Stimulated activated CD4-positive, alpha-beta T cell treated with anti-CD3 and anti-CD28 coated beads, Interleukin-4, amount 100 ng/mL, for 4 hours (primary cell): ENCODE data around the gene LIPI.
"Not testable (repeated sequence)": the region's sequence is repeated elsewhere in the genome, so short reads cannot be mapped to it uniquely, and the experiment has no call there.

Source experiments
- DNase-seq, 2 experiments: peaks; one replicate each; pipeline ENCODE4 v3.0.0-alpha.2; 2020

The LIPI gene

GRCh38 chr21:14210738-14211137 lies at the start of gene LIPI:
Gene LIPI (minus strand): TSS chr21:14210955. CDS start chr21:14210845, 110 bp downstream.
- no peak for DNase-seq

GRCh38 chr21:14260174-14260764 lies 49.5 kb upstream of the LIPI start:
- no peak for DNase-seq

- no peak for DNase-seq
Observed at GRCh38 chr21:14259747-14260146, 49.0 kb upstream of the LIPI start.

DNA sequence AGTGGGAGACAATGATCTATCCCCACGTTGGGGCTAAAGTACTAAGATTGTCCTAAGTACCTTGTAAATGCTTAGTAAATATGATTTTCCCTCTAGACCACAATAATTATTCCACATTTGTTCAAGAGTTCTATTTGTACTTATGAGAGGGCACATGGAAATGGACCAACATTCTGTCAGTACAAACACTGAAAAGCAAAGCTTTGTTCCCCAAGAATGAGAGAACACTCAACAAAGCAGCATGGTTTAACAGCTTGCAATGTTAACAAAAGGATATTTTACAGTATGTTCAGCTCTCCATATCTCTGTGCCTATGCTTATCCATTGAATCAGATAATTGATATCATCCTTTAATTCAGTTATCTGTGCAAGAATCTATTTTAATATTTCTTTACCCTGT lies 40.6 kb upstream of the LIPI start:
- no peak for DNase-seq

DNA sequence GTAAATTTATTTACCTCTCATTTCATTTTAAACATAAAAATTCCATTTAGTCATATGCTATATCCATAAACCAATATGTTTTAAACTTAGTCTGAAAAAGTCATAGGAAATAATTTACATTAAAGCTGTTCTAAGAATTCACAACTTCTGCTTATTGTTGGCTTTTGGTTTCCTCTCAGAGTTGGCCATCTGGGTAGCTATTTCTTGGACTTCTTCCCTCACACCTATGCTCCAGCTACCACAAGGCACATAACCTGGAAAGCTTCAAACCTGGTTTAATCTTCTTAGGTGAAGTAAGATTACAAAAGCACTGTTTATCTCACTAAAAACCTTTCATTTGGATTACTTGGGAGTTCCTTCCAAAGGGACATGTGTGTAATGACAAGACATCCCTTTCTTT lies 35.0 kb upstream of the LIPI start:
- no peak for DNase-seq

DNA sequence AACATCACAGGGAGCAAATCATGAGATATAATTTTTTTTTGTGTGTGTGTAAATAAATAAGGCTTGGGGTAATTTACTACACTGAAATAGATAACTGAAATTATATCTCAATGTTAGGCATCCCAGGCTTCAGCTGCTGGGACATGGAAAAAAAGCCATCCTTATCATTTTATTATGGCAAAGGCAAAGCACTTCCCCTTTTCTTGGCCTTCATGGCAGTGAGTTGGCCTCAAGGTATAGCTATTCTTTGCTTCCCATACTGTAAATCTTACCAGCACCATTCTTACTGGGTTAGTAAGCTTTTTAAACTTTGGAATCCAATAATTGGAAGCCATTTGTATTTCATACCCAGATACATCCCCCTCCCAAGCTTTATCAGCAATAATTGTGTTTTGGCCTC lies 34.2 kb upstream of the LIPI start:
- DNase-seq: no peak

DNA sequence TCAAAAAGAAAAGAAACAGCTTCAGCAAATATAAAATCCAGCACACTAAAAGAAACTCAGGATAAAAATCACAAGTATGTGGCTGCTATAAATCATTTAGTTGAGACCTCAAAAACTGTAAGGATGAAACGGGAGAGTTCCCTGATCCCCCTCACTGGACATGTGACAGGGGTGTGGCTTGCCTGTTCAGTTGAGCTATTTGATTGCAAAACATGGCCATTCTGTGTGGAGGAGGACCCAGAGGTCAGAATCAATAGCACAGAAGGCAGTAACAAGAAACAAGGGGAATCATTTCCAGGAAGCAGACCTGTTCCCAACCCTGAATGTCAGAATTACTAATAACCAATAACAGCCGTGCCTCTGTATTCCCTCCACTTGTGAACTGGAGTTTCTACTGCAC lies 33.1 kb upstream of the LIPI start:
- no peak for DNase-seq

GRCh38 chr21:14243461-14243860 lies 32.7 kb upstream of the LIPI start:
- no peak for DNase-seq

GRCh38 chr21:14241297-14241696 lies 30.5 kb upstream of the LIPI start:
- DNase-seq: no peak

GRCh38 chr21:14239281-14239680 lies 28.5 kb upstream of the LIPI start:
- no peak for DNase-seq

DNA sequence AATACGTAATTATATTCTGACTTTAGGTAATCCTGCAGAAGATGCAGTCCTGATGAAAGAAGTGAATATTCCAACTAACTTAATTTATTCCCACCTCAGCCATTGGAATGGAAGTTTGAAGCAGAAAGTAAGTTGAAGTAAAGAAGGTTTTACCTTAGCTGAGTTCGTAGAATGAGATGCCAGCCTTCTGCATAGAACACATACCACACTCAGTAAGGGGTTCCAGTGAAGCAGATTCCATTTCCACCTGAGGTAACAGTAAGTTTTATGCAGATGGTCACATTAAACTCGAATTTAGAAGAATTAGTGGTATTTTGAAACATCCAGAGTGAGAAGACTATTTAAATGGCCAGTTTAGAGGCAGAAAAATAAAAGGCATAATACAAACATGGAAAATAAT lies 25.4 kb upstream of the LIPI start:
- no peak for DNase-seq

DNA sequence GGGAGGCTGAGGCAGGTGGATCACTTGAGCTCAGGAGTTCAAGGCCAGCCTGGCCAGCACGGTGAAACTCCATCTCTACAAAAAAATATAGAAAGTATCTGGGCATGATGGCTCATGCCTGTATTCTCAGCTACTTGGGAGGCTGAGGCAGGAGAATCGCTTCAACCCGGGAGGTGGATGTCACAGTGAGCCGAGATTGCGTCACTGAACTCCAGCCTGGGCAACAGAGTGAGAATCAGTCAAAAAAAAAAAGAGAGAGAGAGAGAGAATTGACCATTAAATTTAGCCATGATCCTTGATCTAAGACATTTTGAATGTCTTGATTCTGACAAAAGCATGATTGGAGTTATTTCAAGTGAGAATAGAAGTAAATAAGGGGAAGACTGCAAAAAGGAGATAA lies 24.3 kb upstream of the LIPI start:
- DNase-seq: no peak

DNA sequence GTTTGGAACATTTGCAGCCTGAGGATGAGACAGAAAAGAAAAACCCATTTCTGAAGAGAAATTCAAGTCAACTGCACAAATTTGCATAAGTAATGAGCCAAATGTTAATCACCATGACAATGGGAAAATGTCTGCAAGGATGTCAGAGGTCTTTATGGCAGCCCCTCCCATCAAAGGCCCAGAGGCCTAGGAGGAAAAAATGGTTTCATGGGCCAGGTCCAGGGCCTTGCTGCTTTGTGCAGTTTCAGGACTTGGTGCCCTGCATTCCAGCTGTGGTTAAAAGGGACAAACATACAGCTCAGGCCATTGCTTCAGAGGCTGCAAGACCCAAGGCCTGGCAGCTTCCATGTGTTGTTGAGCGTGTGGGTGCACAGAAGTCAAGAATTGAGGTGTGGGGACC lies 18.6 kb upstream of the LIPI start:
- no peak for DNase-seq

- DNase-seq: no peak
Observed at GRCh38 chr21:14223365-14223764, 12.6 kb upstream of the LIPI start.

GRCh38 chr21:14215971-14216641 lies 5.4 kb upstream of the LIPI start, which contains the start of gene RBM11:
Gene RBM11 (plus strand): TSS chr21:14216157. CDS start chr21:14216187, 30 bp downstream.
- DNase-seq: peak; percentile 79 to 81

DNA sequence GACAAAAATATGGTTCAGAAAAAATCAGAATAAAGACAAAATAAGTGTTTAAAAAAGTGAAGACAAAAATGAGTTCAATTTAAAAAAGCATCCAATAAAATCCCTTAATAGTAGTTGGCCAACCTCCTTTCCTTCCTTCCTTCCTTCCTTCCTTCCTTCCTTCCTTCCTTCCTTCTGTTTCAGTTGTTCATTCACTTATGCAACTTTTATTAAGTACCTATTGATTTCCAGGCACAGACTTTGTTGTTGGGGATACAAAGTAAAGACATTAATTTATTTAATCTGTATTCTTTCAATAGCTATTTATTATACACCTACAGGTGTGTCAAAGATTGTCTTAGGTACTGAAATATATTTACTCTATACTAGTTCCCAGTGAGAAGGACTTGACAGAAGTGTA lies 2.4 kb upstream of the LIPI start:
- no peak for DNase-seq

- no peak for DNase-seq
Observed at GRCh38 chr21:14206222-14206621, 4.5 kb downstream of the LIPI start.

DNA sequence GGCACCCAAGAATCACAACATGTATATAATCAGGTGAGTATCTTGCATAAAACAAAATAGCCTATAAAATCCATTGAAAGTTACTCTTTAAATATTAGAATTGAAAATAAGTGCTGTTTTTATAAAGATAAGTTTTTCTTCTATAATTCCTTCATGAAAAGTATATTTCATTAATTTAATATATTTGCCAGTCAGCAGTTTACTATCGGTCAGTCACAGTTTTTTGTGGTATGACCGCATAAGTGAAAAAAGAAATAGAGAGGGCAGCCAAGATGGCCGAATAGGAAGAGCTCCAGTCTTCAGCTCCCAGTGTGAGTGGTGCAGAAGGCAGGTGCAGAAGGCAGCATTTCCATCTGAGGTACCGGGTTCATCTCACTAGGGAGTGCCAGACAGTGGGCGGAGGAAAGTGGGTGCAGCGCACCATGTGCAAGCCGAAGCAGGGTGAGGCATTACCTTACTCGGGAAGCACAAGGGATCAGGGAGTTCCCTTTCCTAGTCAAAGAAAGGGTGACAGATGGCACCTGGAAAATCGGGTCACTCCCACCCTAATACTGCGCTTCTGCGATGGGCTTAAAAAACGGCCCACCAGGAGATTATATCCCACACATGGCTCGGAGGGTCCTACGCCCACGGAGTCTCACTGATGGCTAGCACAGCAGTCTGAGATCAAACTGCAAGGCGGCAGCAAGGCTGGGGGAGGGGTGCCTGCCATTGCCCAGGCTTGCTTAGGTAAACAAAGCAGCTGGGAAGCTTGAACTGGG lies 44.1 kb downstream of the LIPI start:
- not testable (repeated sequence) for DNase-seq

DNA sequence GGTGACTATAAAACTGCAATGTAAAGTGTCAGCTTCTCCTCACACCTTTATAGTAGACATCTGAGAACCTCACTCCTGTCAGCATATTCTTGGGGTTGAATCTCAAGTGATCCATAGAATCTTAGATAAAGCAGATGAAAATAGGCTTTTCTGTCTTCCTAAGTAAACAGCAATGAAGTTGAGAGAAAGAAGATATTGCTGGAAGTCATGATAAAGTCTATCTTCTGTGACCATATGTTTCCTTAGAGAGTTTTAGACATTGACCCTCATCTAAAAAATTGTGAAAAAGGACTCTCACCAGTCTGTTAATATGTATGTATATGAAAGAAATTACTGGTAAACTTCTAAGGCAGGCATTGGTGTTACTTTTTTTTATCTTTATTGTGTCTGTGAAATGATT lies 66.8 kb downstream of the LIPI start:
- no peak for DNase-seq

DNA sequence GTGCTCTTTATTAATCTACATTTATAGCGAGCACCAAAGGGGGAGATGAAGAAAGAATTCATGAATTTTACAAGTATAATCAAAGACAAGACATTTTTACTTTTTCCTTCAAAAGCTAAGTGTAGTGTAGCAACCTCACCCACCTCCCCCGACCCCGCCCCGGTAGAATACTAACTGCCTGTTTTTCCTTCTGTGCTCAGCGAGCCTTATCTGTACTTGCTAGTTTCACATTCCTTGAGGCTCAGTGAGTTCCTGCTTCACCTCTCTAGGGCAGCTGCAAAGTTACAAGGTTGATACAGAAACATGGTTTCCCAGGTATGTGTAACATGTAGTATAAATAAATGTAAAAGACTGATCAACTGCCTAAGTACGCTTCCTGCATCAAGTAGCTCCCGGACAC lies 86.5 kb downstream of the LIPI start:
- DNase-seq: no peak

GRCh38 chr21:14121719-14122118 lies 89.0 kb downstream of the LIPI start:
- DNase-seq: no peak

DNA sequence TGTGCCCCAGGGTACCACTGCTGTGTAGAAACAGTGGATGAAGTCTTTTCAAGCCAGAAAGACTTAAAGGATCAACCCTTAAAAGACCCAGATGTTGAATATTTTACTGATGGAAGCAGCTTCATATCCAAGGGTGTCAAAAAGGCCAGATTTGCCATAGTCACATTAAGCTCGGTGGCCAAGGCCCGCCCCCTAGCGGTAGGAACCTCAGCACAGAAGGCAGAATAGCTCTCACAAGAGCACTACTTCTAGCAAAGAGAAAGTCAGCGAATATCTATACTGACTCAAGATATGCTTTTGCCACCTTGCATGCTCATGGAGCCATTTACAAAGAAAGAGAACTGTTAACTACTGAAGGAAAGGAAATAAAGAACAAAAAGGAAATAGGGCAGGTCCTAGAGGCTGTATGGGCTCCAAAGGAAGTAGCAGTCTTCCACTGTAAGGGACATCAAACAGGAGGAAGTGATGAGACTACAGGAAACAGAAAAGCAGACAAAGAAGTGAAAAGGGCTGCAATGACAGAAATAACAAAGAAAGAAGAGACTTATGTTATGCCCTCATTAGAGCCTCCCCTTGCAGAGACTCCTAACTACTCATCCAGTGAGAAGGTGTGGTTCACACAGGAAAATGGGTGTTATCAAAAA lies 90.5 kb downstream of the LIPI start:
- peak in 1 of 2 experiments; percentile 12 for DNase-seq

- DNase-seq: no peak
Observed at GRCh38 chr21:14119038-14119437, 91.7 kb downstream of the LIPI start.

DNA sequence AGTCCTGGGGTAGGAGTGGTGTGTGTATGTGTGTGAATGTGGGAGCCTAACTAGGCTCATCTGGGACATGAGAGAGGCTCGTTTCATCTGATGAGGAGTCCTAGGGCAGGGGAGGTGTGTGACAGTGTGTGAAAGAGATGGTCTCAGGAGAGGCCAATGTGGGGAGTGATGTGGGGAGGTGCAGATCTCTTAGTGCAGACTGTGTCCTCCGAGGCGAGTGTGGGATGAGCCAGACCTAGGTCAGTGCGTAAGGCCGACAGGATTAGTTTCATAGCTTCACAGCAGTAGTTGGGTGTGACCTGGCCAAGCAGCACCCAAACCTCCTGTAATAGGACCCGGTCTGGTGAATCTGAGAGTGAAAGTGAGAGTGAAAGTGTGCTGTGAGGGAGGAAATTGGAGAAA lies 94.7 kb downstream of the LIPI start:
- DNase-seq: no peak
